B cell (primary cell): Measurements from ENCODE around the gene GANAB.

Source experiments
- EZH2 ChIP-seq: IDR thresholded peaks from 2 replicates; pipeline ENCODE4 v1.6.1; 2012; ENCODE audit warnings: borderline replicate concordance, low read depth, mild to moderate bottlenecking, moderate library complexity, low read length; ENCODE audit not compliant: insufficient read depth, poor library complexity, severe bottlenecking
- TF ChIP-seq, protein P1 (sequence below): fragments of 200-600 bp; IDR thresholded peaks from one replicate; pipeline ENCODE4 v1.8.0; 2022; ENCODE audit warnings: antibody characterized with exemption, mild to moderate bottlenecking

DNA sequence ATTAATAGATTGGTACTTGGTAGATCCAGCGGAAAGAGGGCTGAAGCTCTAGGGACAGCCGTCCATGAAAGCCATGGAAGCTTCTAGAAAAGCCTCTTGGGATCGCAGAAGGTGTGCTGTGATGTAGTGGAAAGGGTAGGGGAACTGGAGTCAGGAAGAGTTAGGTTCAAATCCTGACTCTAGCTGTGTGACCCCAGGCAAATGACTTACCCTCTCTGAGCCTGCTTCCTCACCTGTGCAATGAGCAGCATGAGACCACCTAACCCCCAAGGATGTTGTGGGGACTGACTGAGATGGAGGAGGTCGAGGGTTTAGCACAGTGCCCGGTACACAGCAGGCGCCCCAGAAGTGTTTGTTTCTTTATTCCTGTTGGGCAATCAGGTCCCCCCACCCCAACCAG, 36.0 kb downstream of the GANAB start:
- TF ChIP-seq, protein P1, sequence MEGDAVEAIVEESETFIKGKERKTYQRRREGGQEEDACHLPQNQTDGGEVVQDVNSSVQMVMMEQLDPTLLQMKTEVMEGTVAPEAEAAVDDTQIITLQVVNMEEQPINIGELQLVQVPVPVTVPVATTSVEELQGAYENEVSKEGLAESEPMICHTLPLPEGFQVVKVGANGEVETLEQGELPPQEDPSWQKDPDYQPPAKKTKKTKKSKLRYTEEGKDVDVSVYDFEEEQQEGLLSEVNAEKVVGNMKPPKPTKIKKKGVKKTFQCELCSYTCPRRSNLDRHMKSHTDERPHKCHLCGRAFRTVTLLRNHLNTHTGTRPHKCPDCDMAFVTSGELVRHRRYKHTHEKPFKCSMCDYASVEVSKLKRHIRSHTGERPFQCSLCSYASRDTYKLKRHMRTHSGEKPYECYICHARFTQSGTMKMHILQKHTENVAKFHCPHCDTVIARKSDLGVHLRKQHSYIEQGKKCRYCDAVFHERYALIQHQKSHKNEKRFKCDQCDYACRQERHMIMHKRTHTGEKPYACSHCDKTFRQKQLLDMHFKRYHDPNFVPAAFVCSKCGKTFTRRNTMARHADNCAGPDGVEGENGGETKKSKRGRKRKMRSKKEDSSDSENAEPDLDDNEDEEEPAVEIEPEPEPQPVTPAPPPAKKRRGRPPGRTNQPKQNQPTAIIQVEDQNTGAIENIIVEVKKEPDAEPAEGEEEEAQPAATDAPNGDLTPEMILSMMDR, result no peak
- no peak for TF ChIP-seq EZH2
